ENCODE results near the gene HEMGN. TPM values are rescaled to one million over a fixed set of nuclear protein-coding genes. Genes with fewer than 3 reads are reported as not detected.
"Not testable (repeated sequence)": the region's sequence is repeated elsewhere in the genome, so short reads cannot be mapped to it uniquely, and the experiment has no call there.

The HEMGN gene
- polyA plus RNA-seq, 1 donor from 2014 or later = not detected

DNA sequence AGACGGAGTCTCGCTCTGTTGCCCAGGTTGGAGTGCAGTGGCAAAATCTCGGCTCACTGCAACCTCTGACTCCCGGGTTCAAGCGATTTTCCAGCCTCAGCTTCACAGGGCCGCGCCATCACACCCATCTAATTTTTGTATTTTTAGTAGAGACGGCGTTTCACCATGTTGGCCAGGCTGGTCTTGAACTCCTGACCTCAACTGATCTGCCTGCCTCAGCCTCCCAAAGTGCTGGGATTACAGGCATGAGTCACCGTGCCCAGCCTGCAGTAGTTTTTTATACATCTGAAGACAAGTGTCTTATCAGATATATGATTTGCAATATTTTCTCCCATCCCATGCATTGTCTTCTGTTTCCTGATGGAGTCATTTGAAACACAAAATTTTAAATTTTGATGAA, 38.7 kb upstream of the HEMGN start:
- H3K36me3 ChIP-seq (ENCODE audit: insufficient read depth, low read length); H3K9me2 ChIP-seq (ENCODE audit: insufficient read depth, low read length); H3K9ac ChIP-seq (ENCODE audit: low read length); H3K4me3 ChIP-seq (ENCODE audit: low read length); H3K9me3 ChIP-seq (ENCODE audit: low read length); H3F3A ChIP-seq (ENCODE audit: insufficient read depth, low read length, poor library complexity, severe bottlenecking); H3K27ac ChIP-seq (ENCODE audit: low read length); H3K27me3 ChIP-seq (ENCODE audit: insufficient read depth, low read depth, low read length); H3K79me2 ChIP-seq (replicated peaks; ENCODE audit: insufficient read depth, low read length); H4K20me1 ChIP-seq (ENCODE audit: insufficient read depth); H2AFZ ChIP-seq (ENCODE audit: low read depth, low read length); H3K4me2 ChIP-seq (ENCODE audit: low read length): not testable (repeated sequence)

- H3K27me3 ChIP-seq (ENCODE audit: insufficient read depth, low read depth, low read length) = peaks cover 5% of the 10 kb centered on the region
- H3K27ac ChIP-seq (ENCODE audit: low read length) = no peak overlapping the region
- no peaks in the 10 kb centered on the region for H3F3A ChIP-seq (ENCODE audit: insufficient read depth, low read length, poor library complexity, severe bottlenecking)
- H4K20me1 ChIP-seq (ENCODE audit: insufficient read depth) = no peaks in the 10 kb centered on the region
- no peaks in the 10 kb centered on the region for H3K36me3 ChIP-seq (ENCODE audit: insufficient read depth, low read length)
- no peaks in the 10 kb centered on the region for H3K9me2 ChIP-seq (ENCODE audit: insufficient read depth, low read length)
- H3K4me2 ChIP-seq (ENCODE audit: low read length) = no peak overlapping the region
- H3K79me2 ChIP-seq (replicated peaks; ENCODE audit: insufficient read depth, low read length) = no peaks in the 10 kb centered on the region
- H3K9me3 ChIP-seq (ENCODE audit: low read length) = no peaks in the 10 kb centered on the region
- no peak overlapping the region for H3K9ac ChIP-seq (ENCODE audit: low read length)
- TF ChIP-seq CTCF (IDR thresholded peaks at IDR 0.05; ENCODE audit: poor library complexity, severe bottlenecking) (no peak), RAD21 (conservative IDR thresholded peaks at IDR 0.05) (no peak), EP300 (conservative IDR thresholded peaks at IDR 0.05; ENCODE audit: poor library complexity, severe bottlenecking) (no peak), EZH2 (IDR thresholded peaks at IDR 0.05; ENCODE audit: borderline replicate concordance, insufficient read depth, low read length, poor library complexity, severe bottlenecking) (no peak), POLR2AphosphoS5 (IDR thresholded peaks at IDR 0.05) (no peak), MXI1 (conservative IDR thresholded peaks at IDR 0.05; ENCODE audit: poor library complexity, severe bottlenecking) (no peak), SMC3 (conservative IDR thresholded peaks at IDR 0.05; ENCODE audit: poor library complexity) (no peak), TAF1 (IDR thresholded peaks at IDR 0.05; ENCODE audit: low read depth) (no peak)
- TF ChIP-seq, protein P1, sequence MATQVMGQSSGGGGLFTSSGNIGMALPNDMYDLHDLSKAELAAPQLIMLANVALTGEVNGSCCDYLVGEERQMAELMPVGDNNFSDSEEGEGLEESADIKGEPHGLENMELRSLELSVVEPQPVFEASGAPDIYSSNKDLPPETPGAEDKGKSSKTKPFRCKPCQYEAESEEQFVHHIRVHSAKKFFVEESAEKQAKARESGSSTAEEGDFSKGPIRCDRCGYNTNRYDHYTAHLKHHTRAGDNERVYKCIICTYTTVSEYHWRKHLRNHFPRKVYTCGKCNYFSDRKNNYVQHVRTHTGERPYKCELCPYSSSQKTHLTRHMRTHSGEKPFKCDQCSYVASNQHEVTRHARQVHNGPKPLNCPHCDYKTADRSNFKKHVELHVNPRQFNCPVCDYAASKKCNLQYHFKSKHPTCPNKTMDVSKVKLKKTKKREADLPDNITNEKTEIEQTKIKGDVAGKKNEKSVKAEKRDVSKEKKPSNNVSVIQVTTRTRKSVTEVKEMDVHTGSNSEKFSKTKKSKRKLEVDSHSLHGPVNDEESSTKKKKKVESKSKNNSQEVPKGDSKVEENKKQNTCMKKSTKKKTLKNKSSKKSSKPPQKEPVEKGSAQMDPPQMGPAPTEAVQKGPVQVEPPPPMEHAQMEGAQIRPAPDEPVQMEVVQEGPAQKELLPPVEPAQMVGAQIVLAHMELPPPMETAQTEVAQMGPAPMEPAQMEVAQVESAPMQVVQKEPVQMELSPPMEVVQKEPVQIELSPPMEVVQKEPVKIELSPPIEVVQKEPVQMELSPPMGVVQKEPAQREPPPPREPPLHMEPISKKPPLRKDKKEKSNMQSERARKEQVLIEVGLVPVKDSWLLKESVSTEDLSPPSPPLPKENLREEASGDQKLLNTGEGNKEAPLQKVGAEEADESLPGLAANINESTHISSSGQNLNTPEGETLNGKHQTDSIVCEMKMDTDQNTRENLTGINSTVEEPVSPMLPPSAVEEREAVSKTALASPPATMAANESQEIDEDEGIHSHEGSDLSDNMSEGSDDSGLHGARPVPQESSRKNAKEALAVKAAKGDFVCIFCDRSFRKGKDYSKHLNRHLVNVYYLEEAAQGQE (IDR thresholded peaks at IDR 0.05; ENCODE audit: borderline replicate concordance) = no peak
- H2AFZ ChIP-seq (ENCODE audit: low read depth, low read length) = no peak overlapping the region
- H3K4me3 ChIP-seq (ENCODE audit: low read length) = no peak overlapping the region
These were observed 37.4 kb upstream of the HEMGN start for GRCh38 chr9:97975376-97975775.

- H3F3A ChIP-seq (ENCODE audit: insufficient read depth, low read length, poor library complexity, severe bottlenecking) = no peaks in the 10 kb centered on the region
- no peak overlapping the region for H3K27ac ChIP-seq (ENCODE audit: low read length)
- H3K4me3 ChIP-seq (ENCODE audit: low read length) = no peak overlapping the region
- TF ChIP-seq EP300 (conservative IDR thresholded peaks at IDR 0.05; ENCODE audit: poor library complexity, severe bottlenecking) (no peak), CTCF (IDR thresholded peaks at IDR 0.05; ENCODE audit: poor library complexity, severe bottlenecking) (no peak), MXI1 (conservative IDR thresholded peaks at IDR 0.05; ENCODE audit: poor library complexity, severe bottlenecking) (no peak), EZH2 (IDR thresholded peaks at IDR 0.05; ENCODE audit: borderline replicate concordance, insufficient read depth, low read length, poor library complexity, severe bottlenecking) (no peak), POLR2AphosphoS5 (IDR thresholded peaks at IDR 0.05) (no peak), TAF1 (IDR thresholded peaks at IDR 0.05; ENCODE audit: low read depth) (no peak)
- TF ChIP-seq, protein P1 (IDR thresholded peaks at IDR 0.05; ENCODE audit: borderline replicate concordance) = no peak
- no peaks in the 10 kb centered on the region for H3K36me3 ChIP-seq (ENCODE audit: insufficient read depth, low read length)
- no peaks in the 10 kb centered on the region for H3K9me2 ChIP-seq (ENCODE audit: insufficient read depth, low read length)
- H3K27me3 ChIP-seq (ENCODE audit: insufficient read depth, low read depth, low read length) = peaks cover 2% of the 10 kb centered on the region
- H2AFZ ChIP-seq (ENCODE audit: low read depth, low read length) = no peak overlapping the region
- no peaks in the 10 kb centered on the region for H3K79me2 ChIP-seq (replicated peaks; ENCODE audit: insufficient read depth, low read length)
- no peak overlapping the region for H3K9ac ChIP-seq (ENCODE audit: low read length)
- no peaks in the 10 kb centered on the region for H4K20me1 ChIP-seq (ENCODE audit: insufficient read depth)
- H3K4me2 ChIP-seq (ENCODE audit: low read length) = no peak overlapping the region
- H3K9me3 ChIP-seq (ENCODE audit: low read length) = no peaks in the 10 kb centered on the region
These were observed 34.8 kb upstream of the HEMGN start for GRCh38 chr9:97972753-97973152.
